HCEC 1CT (cell line): Measurements from ENCODE around the gene LILRB2.
"Not testable (repeated sequence)": the region's sequence is repeated elsewhere in the genome, so short reads cannot be mapped to it uniquely, and the experiment has no call there.

Experiments used
- DNase-seq: peaks from one replicate; pipeline ENCODE4 v3.0.0-alpha.2; 2017

LILRB2 gene

GRCh38 chr19:54239491-54240371 lies 41.2 kb downstream of the LILRB2 start:
- not testable (repeated sequence) for DNase-seq

GRCh38 chr19:54233941-54234340 lies 47.0 kb downstream of the LILRB2 start:
- no peak for DNase-seq

GRCh38 chr19:54231077-54231931 lies 49.6 kb downstream of the LILRB2 start:
- DNase-seq, result peak; percentile 59

- no peak for DNase-seq
Measured at GRCh38 chr19:54230031-54230430, 50.9 kb downstream of the LILRB2 start.

GRCh38 chr19:54229146-54229545 lies 51.8 kb downstream of the LILRB2 start:
- DNase-seq, result no peak

- not testable (repeated sequence) for DNase-seq
Measured at GRCh38 chr19:54224619-54225018, 56.3 kb downstream of the LILRB2 start.

- DNase-seq, result not testable (repeated sequence)
Measured at GRCh38 chr19:54223937-54224281, 57.0 kb downstream of the LILRB2 start.
